Eye (tissue), 1 donor: ENCODE data around the gene C15orf39.

Source experiments
- DNase-seq: peaks from one replicate; pipeline ENCODE4 v3.0.0-alpha.2; 2015

Gene C15orf39

DNA sequence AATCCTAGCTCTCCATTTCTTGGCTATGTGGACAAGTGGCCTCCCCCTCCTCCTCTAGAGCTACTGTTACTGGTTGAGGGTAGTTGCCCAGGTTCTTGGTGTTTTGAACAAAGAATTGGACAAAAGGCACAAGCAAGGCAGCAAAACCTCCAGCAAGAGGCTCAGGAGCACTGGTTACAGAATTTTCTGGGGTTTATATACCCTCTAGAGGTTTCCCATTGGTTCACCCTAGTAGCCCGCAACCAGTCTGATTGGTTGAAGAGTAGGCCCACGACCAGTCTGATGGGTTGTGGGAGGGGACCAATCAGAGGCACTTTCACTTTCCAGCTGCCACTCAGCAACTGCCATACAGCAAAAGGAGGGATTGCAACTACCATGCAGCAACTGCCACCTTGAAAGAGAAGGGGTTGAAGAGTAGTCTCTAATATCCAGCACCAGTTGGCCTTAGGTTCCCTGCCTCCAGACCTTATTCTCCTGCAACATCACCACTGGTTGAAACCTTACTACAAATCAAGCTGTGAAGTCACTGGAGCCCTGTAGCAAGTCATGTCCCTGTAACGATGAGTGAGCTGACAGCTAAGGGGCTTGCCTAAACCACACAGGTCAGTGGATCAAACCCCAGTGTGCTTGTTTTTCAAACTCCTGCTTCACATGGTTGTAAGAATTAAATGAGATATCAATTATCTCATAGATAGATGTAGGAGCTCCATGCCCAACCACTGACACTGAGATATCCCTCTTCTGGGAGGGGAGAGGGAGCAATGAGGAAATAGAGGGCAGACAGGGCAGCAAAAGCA, 2.9 kb upstream of the C15orf39 start:
- DNase-seq, result no peak

DNA sequence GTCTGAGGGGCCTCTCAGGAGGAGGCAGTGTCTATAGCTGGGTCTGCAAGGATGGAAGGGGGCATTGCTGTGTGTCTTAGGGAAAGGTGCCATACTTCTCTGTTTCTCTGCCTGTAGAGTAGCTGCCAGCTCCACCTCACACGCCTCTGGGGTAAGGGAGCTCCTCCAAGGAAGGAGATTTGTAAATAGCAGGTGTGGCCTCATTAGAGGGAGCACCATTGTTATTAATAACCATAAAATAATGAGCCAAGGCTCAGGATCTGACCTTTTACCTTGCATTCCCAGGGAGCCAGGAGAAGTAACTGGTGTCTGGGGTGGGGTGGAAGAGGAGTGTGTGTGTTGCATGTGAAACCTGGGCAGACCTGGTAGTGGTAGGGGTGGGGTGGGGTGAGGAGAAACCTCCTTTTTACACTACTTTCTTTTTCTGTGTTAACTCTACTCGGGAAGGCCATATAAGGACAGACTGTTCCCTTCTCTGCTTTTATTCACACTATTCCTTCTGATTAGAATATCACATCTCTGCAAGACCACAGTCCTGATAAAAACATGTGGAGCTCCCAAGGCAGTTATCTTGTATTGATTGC, 2.2 kb upstream of the C15orf39 start:
- no peak for DNase-seq

DNA sequence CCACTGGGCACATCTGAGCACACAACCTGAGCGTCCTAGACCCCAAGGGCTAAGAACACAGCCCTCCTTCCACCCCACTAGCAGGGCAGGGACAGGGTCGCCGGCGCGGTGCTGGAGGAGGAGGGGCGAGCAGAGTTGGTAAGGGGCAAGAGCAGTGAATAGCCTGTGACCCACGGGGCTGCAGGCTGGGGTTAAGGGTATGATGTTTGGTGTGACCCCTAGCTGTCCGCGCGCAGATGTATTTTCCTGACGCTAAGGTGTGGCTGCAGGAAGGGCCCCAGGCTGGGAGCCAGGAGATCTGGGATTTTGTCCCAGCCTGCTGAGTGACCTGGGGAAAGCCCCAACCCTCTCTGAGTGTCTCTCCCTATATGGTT, 1.3 kb upstream of the C15orf39 start:
- DNase-seq, result no peak

DNA sequence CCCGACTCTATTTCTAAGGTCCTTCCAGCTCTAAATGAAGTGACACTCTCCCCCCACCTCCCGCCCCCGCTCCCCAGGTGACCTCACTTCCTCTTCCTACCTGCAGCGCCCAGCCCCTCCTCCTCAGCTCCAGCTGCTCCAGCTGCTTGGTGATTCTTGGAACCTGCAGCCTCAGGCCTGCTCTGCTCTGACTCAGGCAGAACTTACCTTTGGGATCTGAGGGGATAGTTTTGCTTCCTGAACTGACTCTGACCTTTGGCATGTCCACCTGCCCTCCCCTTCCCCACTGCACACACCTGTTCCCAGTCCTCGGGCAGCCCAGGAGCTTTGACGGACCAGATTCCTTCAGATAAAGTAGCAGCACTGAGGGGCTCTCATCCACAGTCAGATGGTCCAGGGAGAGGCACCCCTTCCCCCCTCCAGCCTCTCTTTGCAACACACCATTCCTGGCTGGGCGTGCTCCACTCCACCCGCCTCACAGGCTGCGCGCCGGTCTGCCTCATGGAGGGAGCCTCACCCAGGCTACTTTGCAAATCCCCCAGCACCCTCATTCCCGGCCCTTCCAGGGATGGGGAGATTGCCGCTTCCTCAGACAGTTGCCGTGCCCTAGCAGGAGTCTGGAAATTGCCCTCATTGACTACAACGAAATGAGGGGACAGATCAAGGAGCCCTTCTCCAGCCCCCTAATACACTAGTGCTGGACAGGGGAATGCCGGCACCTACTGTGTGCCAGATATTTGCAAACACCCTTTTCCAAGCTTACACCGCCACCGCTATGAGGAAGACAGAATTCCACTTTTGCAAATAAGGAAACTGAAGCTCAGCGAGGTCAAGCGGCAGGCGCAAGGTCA, 692 bp upstream of the C15orf39 start:
- peak; percentile 77 for DNase-seq

DNA sequence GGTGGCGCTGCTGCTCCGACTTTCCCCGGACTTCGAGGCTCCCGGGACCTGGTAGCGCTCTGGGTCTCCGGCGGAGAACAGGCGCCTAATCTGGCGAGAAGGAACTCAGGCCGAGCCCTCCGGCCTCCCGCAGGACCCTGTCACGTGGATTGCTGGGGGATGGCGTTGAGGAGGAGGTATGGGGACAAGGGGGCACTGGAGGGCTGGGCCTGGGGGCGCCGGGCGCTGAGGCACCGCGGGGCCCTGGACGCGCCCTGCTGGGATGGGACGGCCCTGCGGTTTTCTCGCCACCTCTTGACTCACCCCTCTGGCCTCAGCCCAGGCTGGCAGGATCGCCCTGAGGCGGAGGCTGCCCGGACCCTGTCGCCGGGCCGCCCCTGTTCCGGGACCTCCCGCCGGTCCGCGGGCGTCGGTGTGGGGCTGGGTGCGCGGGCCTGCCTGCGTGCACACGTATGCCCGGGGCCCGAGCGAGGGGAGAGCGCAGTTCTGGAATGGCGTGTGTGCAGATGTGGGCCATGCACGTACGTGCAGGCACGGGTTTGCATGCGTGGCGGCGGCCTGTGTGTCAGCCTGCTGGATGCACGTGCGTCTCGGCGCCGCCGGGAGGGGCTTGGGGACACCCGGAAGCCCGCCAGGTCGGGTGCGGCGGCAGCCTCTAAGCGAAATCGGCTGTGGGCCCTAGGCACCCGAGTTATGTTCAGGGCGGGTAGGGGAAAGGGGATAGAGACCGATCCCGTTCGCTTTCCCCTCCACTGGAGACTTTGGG, 752 bp downstream of the C15orf39 start:
- DNase-seq, result peak; percentile 79

DNA sequence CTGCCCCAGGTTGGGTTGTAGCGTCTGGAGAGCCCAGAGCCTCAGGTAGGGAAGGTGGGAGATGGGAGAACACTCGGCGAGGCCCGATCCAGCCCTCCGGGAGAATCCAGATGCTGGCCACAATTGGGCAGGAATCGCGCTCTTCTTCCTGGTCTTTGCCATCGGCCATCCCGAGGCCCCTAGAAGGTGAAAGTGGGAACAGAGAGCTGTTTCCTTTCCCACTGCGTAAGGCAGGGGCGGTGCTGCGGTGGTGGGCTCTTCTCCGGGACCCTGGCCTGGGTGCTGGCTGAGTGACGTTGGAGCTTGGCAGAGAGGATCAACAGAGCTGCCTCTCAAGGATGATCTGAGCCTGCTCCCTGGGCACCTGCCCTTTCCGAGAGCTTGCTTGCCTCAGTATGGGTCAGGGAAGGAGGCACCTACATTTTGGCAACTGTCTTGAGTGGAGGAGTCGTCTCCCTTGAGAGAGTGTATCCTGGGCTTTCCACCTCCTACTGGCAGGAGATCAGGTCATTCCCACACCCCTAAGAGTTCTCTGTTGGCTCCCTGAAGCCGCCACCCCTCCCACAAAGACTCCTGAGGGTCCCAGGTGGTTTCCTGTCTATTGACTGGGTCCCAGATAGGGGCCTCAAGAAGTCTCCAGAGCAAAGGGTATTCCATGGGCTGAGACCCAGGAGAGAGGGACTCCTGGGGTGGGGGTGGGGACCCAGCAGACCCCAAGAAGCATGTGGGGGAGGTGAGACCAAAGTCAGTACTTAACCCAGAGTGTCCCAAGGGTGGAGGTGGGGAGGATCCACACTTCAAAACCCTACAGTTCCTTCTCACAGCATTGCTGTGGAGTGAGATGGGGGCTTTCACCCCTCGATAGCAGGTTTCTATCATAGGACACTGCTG, 1.6 kb downstream of the C15orf39 start:
- no peak for DNase-seq

DNA sequence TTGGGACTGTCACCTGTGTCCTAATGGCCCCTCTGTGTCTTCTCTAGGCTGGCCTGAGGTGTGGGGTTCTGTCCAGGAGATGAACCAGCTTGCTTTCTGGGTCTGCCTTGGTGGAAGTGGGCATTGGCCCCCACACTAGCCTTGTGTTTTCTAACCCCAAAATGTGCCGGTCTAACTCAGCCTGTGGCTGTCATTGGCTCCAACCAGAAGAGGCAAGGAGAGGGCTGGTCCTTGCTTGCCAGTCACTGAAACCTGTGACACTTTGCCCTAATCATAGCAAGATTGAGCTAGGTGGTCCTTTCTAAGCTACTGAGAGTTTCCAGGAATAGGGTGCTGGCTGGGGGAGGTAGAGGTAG, 2.2 kb downstream of the C15orf39 start:
- DNase-seq, result no peak

DNA sequence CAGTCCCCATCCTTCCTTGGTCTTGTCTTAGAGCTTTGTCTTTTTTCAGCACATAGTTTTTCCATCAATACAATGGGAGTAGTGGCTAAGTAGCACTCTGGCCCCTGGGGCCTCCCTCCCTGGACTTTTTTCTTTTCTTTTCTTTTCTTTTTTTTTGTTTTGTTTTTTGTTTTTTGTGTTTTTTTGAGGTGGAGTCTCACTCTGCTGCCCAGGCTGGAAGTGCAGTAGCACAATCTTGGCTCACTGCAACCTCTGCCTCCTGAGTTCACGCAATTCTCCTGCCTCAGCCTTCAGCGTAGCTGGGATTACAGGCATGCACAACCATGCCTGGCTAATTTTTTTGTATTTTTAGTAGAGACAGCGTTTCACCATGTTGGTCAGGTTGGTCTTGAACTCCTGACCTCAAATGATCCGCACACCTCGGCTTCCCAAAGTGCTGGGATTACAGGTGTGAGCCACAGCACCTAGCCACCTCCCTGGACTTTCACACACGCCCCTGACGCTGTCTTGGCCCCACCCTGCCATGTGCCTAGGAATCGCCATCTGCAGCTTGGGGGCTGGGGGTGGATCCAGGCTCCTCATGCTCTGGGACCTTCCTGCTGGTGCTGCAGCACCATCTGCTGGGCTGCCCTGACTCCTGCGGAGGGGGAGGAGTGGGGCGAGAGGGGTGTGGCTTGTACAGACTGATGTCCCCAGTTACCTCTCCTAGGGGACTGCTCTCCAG, 2.8 kb downstream of the C15orf39 start:
- DNase-seq, result peak; percentile 95

DNA sequence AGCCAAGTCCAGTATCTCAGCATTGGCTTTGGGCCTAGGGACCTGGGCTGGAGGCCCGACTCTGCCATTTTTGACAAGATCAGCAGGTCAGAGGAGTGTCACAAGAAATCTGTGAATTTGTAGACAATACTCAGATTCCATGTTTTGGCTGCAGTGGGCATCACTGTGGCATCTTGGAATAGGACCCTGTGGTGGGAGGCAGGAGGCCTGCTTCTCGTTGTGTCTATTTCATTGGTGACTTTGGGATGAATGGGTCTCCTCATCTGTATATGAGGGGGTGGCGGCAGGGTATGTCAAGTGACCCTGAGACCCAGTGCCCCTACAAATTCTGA, 3.3 kb downstream of the C15orf39 start:
- DNase-seq, result no peak

DNA sequence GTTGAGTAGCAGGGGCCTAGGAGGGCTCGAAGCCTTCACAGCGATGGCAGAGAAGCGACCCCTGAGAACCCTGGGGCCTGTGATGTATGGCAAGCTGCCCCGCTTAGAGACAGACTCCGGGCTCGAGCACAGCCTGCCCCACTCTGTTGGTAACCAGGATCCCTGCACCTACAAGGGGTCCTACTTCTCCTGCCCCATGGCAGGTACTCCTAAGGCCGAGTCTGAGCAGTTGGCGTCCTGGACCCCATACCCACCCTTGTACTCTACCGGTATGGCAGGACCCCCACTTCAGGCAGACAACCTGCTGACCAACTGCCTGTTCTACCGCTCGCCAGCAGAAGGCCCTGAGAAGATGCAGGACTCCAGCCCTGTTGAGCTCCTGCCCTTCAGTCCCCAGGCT, 4.3 kb downstream of the C15orf39 start:
- no peak for DNase-seq

DNA sequence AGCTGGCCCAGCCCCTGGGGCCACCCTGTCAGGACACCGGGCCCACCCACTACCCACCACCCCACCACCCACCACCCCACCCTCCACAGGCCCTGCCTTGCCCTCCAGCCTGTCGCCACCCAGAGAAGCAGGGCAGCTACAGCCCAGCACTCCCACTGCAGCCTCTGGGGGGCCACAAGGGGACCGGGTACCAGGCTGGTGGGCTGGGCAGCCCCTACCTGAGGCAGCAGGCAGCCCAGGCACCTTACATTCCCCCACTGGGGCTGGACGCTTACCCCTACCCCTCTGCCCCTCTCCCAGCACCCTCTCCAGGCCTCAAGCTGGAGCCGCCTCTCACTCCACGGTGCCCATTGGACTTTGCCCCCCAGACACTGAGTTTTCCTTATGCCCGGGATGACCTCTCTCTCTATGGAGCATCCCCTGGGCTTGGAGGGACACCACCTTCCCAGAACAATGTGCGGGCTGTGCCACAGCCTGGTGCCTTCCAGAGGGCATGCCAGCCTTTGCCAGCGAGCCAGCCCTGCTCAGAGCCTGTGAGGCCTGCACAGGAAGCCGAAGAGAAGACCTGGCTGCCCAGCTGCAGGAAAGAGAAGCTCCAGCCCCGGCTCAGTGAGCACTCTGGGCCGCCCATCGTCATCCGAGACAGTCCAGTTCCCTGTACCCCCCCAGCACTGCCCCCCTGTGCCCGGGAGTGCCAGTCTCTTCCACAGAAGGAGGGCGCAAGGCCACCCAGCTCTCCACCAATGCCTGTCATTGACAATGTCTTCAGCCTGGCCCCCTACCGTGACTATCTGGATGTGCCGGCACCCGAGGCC, 5.3 kb downstream of the C15orf39 start:
- no peak for DNase-seq

DNA sequence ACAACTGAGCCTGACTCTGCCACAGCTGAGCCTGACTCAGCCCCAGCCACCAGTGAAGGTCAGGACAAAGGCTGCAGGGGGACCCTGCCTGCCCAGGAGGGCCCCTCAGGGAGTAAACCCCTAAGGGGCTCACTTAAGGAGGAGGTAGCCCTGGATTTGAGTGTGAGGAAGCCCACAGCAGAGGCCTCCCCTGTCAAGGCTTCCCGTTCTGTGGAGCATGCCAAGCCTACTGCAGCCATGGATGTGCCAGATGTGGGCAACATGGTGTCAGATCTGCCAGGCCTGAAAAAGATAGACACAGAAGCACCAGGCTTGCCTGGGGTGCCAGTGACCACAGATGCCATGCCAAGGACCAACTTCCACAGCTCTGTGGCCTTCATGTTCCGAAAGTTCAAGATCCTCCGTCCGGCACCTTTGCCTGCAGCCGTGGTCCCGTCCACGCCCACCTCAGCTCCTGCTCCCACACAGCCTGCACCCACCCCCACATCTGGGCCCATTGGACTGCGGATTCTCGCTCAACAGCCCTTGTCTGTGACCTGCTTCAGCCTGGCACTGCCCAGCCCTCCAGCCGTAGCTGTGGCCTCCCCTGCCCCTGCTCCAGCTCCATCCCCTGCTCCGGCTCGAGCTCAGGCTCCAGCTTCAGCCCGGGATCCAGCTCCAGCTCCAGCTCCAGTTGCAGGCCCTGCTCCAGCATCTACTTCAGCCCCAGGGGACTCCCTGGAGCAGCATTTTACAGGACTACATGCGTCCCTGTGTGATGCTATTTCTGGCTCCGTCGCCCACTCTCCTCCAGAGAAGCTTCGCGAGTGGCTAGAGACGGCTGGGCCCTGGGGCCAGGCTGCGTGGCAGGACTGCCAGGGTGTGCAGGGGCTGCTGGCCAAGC, 6.2 kb downstream of the C15orf39 start:
- DNase-seq, result no peak

DNA sequence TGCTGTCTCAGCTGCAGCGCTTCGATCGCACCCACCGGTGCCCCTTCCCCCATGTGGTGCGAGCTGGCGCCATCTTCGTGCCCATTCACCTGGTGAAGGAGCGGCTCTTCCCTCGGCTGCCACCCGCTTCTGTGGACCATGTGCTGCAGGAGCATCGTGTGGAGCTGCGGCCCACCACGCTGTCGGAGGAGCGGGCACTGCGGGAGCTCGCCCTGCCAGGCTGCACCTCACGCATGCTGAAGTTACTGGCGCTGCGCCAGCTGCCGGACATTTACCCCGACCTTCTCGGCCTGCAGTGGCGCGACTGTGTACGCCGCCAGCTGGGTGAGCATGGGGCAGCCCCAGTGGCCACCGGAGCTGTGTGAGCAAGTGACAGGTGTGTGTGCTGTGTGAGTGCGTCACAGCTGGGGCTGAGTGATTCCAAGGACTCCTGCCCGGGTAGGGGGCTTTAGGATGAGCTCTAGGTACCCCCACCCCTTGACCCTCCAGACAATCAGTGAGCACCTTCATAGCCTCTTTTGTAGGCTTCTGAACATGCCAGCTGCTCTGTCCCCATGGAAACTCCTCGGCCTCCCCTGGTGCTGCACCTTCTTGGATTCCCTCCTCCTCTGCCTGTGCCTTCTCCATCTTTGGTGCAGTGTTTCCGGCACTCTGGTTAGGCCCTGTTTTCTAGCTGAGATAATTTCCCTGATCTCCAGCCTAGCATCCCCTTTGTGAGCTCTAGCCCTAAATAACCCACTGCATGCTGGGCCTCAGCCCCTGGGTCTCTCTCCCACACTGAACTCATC, 7.0 kb downstream of the C15orf39 start:
- DNase-seq, result no peak

DNA sequence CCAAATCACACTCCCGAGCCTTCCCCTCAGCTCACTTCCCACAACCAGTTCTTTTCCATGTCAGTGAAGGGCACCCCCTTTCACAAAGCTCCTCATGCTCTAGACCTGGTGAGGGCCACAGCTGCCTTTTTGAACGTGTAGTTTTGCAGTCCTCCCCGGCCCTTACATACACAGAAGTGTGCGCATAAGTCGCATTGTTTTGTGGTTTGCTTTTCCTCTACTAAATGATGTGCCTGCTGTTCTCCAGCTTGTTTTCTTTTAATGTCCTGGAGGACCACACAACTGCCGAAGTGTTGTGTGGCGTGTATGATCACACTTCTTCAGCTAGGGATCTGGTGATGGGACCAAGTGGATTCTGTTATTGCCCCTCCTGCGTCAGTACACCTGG, 7.6 kb downstream of the C15orf39 start:
- DNase-seq, result no peak

DNA sequence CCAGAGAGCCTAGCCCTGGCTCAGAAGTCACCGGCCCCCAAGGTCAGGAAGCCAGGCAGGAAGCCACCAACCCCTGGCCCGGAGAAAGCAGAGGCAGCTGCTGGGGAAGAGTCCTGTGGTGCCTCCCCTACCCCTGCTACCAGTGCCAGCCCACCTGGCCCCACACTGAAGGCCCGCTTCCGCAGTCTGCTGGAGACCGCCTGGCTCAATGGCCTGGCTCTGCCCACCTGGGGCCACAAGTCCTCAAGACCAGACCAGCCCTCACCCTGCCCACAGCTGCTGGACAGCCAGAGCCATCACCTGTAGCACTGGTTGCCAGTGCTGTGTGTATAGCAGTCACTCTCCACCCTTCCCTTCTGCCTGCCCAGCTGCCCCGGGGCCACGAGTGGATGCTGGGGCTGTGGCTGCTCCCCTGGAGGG, 9.1 kb downstream of the C15orf39 start:
- DNase-seq, result no peak

DNA sequence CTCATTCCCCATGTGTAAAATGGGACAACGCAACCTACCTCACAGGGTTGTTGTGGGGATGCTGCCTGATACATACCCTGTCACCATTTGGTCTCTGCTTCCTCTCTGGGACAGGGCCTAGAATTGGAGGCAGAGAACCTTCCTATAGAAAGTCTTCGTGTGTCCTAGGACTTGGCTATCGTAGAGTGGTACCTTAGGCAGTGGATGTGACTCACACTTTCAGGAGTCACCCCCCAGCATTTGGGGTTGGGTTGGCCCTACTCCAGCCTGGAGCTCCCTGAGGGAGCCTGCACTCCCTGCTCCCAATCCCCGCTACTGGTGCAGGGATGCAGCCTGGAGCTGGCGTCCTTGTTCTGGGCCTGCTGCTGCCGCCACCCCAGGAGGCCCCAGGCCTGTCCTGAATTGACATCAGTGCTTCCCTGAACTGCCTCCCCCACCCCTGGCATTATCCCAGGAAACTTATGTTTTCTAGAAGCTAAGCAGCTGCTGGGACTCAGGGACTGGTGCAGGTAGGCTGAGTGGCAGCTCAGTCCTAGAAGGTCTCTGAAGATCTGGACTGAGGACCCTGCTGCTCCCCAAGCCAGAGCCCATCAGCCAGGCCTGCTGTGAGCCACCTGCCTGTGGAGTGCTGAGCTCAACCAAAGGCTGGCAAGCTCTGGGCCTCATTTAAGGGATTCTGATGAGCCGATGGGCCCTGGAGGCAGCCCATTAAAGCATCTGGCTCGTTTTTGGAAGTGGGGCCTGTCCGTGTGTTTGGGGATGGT, 9.9 kb downstream of the C15orf39 start:
- DNase-seq, result no peak

DNA sequence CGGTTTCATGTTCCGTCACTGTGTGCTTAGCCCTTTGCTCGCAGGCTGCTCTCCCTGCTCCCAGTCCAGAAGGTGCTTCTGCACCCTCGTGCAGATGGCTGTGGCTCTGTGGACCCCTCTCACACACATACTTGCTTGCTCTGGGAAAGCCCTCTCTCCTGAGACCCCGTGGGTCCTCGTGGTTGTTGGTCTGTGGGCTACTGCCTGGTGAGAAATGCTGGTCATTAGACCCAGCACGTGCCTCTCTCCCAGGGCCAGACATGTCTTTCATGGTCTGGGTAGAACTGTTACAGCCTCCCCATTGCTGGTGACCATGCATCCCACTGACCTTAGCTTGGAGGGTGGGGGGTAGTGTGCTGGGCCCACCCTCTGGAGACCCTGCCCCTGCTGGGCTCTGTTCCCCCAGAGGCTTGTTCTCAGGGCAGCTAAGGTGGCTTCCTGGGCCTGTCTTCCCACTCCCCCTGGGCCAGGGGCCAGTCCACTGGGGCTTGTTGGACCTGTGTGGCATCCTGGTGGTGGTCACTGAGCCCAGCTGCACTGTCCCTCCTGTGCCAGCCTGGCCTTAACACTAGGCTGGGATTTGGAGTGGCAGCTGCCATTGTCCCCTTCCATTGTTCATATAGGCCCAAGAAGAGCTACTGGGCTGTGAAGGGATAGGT, 10.6 kb downstream of the C15orf39 start:
- no peak for DNase-seq
